GF-D8 (cell line): Measurements from ENCODE around the gene ZBTB38.

Experiments
- DNase-seq: peaks from one replicate; lab custom pipeline; 2025; lab: John Stamatoyannopoulos, UW

The ZBTB38 gene

GRCh38 chr3:141337523-141337854 lies 30.8 kb upstream of the ZBTB38 start:
- DNase-seq = no peak

GRCh38 chr3:141337991-141338390 lies 30.3 kb upstream of the ZBTB38 start:
- DNase-seq = no peak

- DNase-seq = no peak
Observed at GRCh38 chr3:141338881-141339280, 29.4 kb upstream of the ZBTB38 start.

GRCh38 chr3:141341536-141341935 lies 26.8 kb upstream of the ZBTB38 start:
- DNase-seq = no peak

DNA sequence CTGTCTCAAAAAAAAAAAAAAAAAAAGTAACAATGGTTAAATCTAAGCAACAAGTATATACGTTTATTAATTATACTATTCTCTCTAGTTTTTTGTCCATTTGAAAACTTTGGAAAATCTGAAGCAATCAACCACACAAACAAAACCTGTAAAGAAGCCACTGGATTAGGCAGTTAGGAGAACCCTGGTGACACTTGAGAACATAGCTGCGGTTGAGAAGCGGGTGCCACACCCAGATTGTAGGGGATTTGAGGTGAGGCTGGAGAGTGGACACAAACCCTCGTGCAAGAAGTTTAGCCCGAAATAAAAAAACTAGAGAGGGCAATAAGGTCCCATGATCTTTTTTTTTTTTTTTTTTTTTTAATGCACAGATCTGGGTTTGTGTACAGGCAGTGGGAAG lies 25.9 kb upstream of the ZBTB38 start:
- no peak for DNase-seq

DNA sequence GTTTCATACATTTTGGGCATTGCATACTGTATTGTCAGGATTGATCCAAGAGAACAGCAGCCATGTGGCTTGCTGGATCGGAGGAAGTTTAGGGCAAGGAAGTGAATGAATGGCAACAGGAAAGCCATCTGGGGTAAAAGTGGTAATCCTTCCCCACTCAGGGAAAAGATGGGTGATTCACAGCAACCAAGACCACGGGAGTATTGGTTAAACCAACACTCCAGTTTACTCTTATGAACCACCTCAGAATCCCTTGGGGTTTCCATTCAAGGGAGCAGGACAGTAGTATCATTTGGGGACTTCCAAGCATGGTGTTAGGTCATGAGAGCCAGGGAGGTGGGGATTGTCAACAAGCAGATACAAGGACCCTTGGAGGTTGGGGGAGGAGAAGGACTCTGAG lies 25.2 kb upstream of the ZBTB38 start:
- no peak for DNase-seq

DNA sequence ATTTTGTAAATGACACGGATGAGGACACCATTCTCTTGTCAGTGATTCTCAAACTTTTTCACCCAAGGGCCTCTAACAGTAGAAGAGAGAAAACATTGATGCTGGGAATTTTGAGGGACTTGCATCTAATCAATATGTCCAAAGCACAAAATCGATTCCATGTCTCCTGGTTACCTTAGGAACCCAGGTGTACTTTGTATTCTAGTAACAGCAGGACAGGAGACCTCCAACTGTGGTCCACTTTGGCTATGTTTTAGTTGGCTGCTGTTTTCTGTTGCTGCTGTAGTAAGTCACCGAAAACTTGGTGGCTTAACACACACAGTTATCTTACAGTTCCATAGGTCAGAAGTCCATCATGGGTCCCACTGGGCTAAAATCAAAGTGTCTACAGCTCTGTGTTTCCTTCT lies 24.4 kb upstream of the ZBTB38 start:
- no peak for DNase-seq

GRCh38 chr3:141345528-141345927 lies 22.8 kb upstream of the ZBTB38 start:
- DNase-seq = no peak

- DNase-seq = no peak
Observed at GRCh38 chr3:141346007-141346406, 22.3 kb upstream of the ZBTB38 start.

DNA sequence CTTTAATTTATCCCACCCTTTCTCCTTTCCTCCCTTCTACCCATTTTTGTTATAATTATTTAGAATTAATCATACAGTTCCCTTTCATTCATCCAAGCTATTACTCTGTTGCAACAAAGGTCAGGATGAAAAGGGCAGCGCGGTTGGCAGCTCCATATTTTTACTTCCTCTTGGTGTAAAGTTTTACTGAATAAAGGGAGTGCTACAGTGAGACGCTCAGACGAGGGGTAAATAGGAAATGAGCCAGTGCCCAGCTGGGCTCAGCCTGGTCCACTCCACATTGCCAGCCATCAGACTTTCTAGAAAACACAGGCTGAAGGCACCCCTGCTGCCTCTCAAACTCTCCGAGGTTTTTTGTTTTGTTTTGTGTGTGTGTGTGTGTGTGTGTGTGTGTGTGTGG lies 21.9 kb upstream of the ZBTB38 start:
- no peak for DNase-seq

GRCh38 chr3:141346839-141347238 lies 21.5 kb upstream of the ZBTB38 start:
- DNase-seq = no peak

DNA sequence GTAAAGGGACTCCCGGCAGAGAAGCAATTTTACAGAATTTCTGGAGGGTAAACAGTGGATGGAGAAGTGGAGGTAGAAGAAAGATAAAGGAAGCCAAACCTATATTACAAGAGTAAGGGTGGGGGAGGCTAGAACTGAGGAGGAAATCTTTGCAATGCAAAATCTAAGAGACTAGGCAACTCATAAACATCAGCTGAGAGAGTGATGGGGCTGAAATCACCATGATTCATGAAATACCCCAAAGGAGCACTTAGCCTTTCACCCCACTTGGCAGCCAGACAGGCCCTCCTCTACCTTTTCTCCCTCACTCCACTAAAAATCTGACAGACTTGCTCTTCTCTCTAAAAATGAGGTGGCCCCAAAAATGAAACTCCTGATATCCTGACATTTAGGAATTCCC lies 19.5 kb upstream of the ZBTB38 start:
- DNase-seq = no peak

DNA sequence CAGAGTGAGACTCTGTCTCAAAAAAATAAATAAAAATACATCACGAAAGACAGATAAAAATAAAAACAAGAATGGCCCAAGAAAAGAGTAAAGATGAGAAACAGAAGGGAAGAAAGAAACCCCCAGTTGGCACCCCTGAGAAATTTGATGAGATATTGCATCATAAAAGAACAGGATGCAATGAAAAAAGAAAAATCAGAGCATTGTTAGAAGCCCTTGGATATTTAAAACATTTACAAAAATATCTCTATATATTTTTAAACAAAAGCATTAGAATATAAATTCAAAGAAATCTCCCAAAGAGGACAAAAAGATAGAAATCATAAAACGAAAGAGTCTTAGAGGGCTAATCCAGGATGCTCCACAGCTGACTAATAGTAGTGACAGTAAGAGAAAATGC lies 18.6 kb upstream of the ZBTB38 start:
- DNase-seq = no peak

DNA sequence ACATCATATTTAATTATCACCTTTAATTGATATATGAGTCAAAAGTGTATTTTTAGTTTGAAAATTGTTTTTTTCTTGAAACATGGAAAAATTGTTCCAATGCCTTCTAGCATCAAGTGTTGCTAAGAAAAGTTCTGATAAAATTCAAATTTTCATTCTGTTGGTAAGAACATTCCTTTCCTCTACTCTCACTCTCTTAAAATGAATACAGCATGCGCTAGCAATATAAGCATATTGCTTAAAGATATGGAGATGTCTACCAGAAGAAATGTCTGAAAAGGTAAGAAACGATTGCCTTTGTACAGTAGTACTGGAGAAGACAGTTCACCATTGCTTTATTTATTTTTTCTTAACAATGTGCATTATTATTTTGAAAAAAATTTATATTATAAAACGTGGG lies 17.6 kb upstream of the ZBTB38 start:
- no peak for DNase-seq

DNA sequence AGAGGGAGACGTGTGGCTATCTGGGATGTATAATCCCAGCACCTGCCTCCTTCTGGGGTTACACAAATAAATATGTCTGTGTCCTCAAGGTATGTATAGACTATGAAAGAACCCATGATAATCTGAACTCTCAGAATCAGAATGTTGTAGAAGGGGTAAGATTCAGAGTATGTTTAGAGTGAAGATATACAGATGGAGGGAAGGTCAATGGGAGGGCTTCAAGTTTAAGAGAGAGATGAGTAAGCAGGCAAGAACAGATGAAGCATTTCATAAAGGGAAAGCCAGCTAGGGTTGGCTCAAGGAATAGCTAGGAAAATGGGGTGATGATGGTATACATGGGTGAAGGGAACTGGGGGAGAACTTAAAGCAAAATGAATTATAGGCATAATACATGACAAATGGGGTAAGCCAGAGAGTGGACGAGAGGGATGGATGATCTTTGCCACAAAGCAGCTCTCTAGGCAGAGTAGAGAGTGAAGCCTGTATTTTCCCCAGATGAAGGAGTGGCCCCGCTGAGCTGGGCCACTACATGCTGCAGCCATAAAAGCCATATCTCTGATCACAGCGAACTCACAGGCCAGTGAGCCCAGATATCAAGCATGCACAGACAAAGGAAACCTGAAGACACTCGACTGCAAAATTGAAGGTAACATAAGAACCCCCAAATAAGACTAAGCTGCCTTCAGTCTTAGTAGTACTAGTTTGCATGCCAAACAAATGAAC lies 15.9 kb upstream of the ZBTB38 start:
- DNase-seq = no peak

DNA sequence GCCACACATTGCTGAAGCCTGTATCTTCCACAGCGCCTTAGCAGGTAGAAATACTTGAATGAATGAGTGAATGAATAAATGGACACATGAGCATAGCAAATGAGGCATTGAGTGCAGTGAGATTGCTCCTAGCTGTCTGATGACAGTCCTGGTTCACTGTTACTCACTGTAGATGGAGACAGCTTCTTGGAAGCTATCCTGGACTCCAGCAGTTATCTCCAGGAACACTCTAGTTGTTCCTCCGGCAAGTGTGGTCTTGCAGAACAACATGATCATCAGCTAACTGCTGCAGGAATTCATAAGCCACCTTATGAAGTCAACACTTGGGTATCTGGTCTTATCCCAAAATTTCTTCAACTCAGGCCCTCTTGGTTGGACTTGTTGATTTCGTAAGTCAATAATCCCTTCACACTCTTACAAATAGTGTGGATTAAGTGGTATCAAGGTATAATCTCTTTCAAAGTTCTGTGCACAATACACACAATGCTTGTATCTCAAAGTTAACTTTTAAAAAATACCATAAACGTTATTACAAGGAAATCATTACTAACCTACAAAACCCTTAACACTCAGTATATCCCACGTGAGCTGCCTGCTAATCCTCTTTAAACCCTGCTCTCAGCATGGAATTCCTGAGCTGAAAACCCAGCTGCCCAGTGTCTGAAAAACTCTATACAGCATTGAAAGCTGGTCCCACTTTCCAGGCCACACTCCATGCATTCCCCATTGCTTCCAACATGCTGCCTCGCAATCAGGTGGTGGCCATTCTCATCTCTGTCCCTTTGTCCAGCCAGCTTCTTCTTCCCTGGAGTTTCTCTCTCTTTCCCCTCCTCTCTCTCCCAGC lies 14.4 kb upstream of the ZBTB38 start:
- no peak for DNase-seq

GRCh38 chr3:141354517-141354916 lies 13.8 kb upstream of the ZBTB38 start:
- no peak for DNase-seq

- no peak for DNase-seq
Observed at GRCh38 chr3:141355242-141355641, 13.1 kb upstream of the ZBTB38 start.

DNA sequence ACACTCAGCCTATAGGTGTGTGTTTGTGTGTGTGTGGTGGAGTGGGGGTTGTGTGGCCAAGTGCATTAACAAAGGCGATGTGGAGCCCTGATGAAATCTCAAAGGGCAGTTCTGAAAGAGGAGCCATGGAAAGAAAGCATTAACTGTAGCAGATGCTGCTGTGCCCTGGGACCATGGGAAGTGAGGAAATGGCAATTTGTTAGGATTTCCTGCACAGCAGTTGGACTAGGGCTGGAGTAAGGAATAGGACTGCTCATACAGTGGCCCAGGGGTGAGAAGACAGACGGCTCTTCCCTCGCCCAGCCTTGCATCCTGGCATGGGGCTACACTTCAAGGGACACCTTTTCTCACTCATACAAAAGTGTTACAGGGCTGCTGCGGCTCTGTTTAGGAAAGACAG lies 12.3 kb upstream of the ZBTB38 start:
- no peak for DNase-seq

GRCh38 chr3:141360888-141361598 lies 7.3 kb upstream of the ZBTB38 start:
- DNase-seq = no peak

- DNase-seq = no peak
Observed at GRCh38 chr3:141362736-141363135, 5.6 kb upstream of the ZBTB38 start.

DNA sequence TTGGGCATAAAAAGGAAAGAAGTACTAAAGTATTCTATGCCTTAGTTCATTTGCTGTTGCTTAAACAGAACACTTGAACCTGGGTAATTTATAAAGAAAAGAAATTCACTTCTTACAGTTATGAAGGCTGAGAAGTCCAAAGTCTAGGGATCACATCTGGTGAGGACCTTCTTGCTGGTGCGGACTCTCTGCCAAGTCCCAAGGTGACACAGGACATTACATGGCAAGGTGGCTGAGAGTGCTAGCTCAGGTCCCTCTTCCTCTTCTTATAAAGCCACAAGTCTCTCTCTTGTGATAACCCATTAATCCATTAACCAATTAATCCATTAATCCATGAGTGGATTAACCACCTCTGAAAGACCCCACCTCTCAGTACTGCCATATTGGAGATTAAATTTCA lies 3.1 kb upstream of the ZBTB38 start:
- no peak for DNase-seq
